HG02798 (cell line): ENCODE data around the gene CGNL1.

Experiments used
- ATAC-seq: cut with Tn5 transposase; IDR thresholded peaks from one replicate; pipeline ENCODE4 v1.9.1; 2021; ENCODE audit warnings: mild to moderate bottlenecking; ENCODE audit not compliant: unreplicated experiment, poor library complexity

CGNL1 gene

GRCh38 chr15:57586661-57587424 is 210.5 kb downstream of the CGNL1 start:
- no peak for ATAC-seq

GRCh38 chr15:57589281-57589680 is 213.0 kb downstream of the CGNL1 start:
- no peak for ATAC-seq

DNA sequence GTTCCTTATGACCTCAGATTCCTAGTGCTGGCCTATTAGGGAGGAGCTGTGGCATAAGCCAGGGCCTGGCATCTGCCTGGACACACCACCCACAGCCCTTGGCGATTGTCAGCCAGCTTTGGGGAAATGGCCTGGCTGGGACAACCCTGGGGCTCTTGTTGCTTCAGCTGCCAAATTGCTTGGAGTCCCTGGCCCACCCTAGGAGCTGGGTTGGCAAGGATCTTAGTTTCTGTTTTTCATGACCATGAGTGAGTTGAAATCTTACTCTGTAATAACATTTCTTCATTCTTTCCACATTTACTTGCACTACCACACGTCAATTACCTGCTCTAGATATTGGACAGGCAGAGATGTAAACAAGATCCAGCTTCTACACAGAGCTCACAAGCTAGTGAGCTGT is 213.4 kb downstream of the CGNL1 start:
- no peak for ATAC-seq

- ATAC-seq = no peak
Measured at GRCh38 chr15:57591237-57591821, 215.0 kb downstream of the CGNL1 start.

DNA sequence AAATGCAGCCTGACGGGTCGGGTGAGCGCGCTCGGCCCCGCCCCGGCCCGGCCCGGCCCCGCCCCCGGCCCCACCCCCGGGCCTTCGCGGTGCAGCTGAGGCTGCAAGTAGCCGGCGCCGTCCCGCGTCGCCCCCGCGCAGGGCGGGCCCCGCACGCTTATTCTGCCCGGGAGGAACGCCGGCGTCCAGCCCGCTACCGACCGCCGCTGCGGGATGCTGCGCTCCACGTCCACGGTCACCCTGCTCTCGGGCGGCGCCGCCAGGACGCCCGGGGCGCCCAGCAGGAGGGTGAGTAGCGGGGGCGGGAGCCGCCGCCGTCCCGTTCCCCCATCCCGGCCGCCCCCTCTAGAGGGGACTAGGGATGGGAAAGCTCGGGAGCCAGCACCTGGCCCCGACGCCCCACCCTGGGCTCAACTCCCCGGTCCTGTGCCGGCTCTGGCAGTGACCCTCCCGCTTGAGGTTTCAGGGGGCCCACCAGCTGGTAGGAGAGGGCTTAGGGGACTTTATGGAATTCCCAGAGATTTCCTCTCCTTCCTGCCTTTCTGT is 215.6 kb downstream of the CGNL1 start, which contains the start of gene MYZAP:
Gene MYZAP, plus strand, starts transcription at position 83 of the 546 bp plus-strand sequence. Its CDS starts 131 bp downstream, at position 214.
- no peak for ATAC-seq

DNA sequence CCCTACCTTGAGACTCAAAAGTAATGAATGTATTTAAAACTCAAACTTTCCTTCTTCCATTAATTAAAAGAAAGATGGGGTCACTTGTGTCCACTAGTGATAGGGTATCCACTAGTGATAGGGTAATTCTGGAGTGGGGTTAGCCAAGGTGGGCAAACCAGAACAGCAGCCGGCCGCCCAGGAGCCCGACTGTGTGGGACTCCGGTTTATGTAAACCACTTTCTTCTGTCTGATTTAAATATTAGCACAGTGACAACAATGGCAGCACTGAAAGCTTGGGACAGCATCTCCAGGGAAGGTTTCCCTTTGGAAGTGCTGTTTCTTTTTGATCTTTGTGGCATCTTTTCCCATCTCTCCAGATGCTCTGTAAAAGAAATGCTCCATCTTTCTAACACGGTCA is 216.1 kb downstream of the CGNL1 start:
- ATAC-seq = no peak

DNA sequence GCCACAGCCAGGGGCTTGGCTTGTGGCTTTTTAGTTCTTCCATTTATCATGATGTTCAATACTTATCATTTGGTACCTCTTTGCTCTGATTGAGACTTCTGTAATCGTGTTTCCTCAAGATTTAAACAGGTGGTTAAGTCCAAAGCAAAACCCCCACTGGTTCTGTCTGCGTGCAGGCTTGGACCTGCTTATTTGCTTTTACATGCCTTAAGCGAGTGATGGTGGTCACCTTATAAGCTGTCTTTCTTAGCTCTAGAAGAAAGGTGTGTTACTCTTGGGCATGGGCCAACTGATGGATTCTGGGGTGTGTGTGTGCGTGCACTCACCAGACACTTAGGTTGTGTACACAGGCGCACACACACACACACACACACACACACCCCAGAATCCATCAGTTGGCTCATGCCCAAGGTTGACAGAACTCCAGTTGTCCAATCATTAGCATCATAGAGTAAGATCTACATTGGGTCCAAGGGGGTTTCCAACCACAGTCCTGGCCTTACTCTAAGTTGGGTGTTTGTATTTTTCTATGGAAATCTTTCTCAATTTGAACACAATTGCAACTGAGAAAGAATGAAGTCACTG is 216.6 kb downstream of the CGNL1 start:
- no peak for ATAC-seq

GRCh38 chr15:57594479-57594878 is 218.2 kb downstream of the CGNL1 start:
- ATAC-seq = no peak

DNA sequence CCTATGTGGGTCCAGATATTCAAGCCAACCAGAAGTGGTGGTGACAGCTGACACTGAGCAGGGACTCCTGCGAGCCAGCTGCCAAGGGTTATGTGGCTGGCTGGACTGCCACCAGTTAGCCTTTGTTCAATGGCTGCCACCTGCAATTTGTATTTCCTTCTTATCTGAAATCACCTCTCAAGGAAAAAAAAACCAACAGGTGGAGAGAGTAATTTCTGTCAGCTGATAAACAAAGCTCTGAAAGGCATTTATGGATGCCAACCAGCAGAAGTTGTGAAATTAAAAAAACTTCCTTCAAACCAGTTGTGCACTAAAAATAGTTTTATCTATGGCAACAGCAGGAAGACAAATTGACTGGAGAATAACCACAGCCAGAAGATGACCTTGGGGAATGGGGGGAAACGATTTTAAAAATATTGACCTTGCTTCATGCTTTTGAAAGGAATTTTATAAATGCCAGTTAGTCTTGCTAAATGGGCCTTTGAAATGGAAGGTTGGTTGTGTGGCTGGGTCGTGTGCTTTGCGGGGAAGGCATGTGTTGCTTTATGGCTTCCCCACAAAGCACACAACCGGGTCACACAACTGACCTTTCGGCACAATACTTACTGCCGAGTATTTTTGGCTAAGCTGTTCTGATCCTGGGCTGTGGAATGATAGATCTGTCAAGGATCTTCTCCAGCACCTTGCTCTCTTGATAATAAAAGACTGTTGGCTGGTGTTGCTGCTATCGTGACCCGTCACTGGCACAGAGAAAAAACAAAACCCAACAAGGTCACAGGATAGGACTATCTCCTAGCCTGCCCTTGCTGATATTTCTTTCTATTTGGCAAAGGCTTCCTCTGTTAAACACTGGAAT is 218.9 kb downstream of the CGNL1 start:
- no peak for ATAC-seq

DNA sequence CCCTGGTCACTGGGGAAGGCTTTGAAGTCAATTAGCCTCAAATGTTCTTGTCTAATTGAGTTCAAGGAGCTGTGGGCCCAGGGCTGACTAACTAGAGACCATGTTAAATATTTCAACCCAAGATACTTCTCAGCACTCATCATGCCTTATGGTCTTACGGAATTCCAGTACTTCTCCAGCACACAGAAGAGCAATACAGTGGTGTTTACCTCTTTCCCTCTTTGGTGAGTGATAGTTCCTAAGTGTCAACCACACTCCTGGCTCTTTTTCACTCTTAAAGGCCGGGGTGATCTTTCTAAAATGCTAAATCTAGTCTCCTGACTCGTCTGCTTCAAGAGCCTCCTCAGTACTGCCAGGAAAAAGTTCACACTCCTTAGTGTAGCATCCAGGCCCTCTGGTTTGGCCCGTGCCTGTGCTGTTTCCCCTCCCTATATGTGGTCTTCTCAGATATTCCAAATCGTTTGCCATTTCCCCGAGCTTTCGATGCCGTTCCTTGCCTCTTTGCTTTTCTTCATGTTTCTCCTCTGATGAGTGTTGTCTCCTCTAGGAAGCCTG is 220.1 kb downstream of the CGNL1 start:
- no peak for ATAC-seq

DNA sequence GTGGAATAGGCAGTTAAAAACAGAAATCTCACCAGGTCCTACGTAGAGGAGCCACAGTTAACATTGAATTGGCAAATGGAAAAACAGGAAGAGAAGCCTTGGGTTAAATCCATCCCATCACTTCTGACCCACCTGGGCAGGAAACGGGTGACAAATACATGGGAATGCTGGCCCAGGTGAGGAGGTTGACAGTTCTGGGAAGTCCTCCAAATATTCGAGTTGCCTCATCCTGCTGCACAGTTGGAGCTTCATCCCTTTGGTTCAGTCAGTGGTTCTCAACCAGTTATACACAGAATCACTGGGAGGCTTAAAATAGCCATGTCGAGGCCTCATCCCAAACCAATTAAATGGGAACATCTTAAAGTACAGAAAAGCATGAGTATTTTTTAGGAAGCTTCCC is 220.7 kb downstream of the CGNL1 start:
- ATAC-seq = no peak

DNA sequence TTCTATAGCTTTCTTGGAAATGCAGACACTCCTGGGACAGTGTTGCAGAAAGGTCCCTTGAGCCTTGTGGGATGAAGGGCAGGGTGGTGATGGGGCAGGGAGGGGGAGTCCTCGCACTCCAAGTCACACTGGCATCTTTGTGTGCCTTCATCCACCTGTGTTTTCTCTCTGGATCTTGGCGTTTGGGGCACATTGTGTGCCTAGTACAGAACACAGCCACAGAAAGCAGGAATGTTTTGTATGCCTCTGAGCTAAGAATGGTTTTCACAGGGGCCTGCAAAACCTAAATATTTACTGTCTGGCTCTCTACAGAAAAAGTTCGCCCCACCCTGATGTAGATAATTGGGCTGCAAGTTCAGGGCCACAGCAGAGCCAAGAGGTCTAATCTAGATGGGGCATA is 221.1 kb downstream of the CGNL1 start:
- no peak for ATAC-seq

DNA sequence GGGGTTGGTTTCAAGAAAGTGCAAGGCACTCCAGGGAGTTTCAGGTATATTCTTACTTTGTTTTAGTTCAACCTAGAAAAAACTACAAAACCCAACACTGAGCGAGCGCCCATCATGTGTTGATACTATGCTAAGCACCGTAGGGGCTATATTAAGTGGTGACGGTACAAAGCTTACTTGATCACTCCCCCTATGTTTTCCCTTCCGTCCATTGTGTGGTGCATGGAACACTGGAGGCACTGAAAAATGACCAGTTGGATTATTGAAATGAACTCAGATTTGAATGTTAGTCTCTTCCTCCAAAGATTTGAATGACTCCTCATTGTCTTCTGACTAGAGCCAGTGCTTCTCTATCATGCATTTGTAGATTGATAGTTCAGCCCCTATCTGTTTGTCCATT is 222.0 kb downstream of the CGNL1 start:
- ATAC-seq = no peak

- ATAC-seq = no peak
Measured at GRCh38 chr15:57599296-57599810, 223.0 kb downstream of the CGNL1 start.

- no peak for ATAC-seq
Measured at GRCh38 chr15:57600197-57600596, 223.9 kb downstream of the CGNL1 start.
